ENCODE data around the gene RPUSD2. TPM values are rescaled to one million over a fixed set of nuclear protein-coding genes. Genes with fewer than 3 reads are reported as not detected.
"Not testable (repeated sequence)": the region's sequence is repeated elsewhere in the genome, so short reads cannot be mapped to it uniquely, and the experiment has no call there.

Gene RPUSD2
- total and polyA plus RNA-seq, 2 experiments from 2014 or later: 19.7 to 20.3 TPM

DNA sequence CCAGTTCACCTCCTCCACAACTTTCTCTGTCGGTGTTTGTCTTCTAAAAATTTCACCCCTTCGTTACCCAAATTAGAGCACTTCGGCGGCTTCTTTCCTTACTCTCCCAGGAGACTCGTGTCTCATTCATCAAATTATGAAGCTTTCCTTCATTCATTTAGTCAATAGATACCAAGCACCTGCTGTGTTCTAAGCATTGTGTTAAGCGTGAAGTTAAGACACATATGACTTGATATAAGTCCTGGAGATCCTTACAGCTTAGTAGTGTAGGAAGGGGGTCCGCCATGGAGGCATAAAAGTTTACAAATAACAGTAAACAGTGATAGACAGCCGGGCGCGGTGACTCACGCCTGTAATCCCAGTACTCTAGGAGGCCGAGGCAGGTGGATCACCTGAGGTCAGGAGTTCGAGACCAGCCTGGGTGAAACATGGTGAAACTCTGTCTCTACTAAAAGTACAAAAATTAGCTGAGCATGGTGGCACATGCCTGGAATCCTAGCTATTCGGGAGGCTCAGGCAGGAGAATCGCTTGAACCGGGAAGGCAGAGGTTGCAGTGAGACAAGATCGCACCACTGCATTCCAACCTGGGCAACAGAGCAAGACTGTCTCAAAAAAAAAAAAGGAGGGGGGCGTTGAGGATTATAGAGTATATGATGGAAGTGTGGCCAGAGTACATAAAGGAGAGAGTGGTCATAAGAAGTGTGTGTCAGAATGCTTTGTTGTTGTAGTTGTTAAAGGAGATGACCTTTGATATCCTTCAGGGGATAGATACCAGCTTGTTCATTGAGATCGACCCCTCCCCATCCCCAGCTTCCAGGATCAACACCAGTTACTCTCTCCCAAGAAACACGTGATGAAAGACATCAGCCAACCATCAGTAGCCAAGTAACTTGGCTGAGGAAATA is 3.5 kb upstream of the RPUSD2 start:
- H3K27ac ChIP-seq: peak overlapping the region; percentile 39
- TF ChIP-seq, protein P1, sequence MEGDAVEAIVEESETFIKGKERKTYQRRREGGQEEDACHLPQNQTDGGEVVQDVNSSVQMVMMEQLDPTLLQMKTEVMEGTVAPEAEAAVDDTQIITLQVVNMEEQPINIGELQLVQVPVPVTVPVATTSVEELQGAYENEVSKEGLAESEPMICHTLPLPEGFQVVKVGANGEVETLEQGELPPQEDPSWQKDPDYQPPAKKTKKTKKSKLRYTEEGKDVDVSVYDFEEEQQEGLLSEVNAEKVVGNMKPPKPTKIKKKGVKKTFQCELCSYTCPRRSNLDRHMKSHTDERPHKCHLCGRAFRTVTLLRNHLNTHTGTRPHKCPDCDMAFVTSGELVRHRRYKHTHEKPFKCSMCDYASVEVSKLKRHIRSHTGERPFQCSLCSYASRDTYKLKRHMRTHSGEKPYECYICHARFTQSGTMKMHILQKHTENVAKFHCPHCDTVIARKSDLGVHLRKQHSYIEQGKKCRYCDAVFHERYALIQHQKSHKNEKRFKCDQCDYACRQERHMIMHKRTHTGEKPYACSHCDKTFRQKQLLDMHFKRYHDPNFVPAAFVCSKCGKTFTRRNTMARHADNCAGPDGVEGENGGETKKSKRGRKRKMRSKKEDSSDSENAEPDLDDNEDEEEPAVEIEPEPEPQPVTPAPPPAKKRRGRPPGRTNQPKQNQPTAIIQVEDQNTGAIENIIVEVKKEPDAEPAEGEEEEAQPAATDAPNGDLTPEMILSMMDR (IDR thresholded peaks at IDR 0.05; ENCODE audit: low read depth, low read length): no peak
- peak overlapping the region; percentile 3 for H3K4me3 ChIP-seq
- peaks cover 3% of the 10 kb centered on the region for H3K36me3 ChIP-seq
- H3K27me3 ChIP-seq: no peaks in the 10 kb centered on the region
- H3K9me3 ChIP-seq (ENCODE audit: low read depth): no peaks in the 10 kb centered on the region
- DNase-seq (ENCODE audit: low read depth in 1 of 2, low spot score in 1 of 2): no peak
- peaks cover 14% of the 10 kb centered on the region for H3K4me1 ChIP-seq (ENCODE audit: low read depth)

DNA sequence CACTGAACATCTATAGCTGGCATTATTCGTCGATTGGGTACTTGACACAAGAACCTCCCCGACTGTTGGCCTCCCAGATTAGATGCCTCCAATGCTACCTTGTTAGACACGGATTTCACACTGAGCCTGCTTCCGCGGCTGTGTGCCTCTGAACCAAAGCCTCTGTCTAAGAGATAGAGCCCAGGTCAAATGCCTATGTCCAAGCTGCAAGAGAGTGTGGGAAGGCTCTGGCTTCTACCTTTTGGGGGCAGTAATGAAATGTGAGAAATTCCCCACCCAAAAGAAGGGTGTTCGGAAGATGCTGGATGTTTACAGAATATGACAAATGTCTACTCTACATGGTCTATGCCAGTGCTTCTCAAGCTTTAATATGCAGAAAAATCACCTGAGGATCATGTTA is 2.0 kb upstream of the RPUSD2 start:
- H3K9me3 ChIP-seq (ENCODE audit: low read depth): no peaks in the 10 kb centered on the region
- no peak overlapping the region for H3K4me3 ChIP-seq
- TF ChIP-seq, protein P1 (IDR thresholded peaks at IDR 0.05; ENCODE audit: low read depth, low read length): peak; percentile 39
- DNase-seq (ENCODE audit: low read depth in 1 of 2, low spot score in 1 of 2): peak in 1 of 2 donors; percentile 16
- H3K4me1 ChIP-seq (ENCODE audit: low read depth): peaks cover 15% of the 10 kb centered on the region
- peaks cover 3% of the 10 kb centered on the region for H3K36me3 ChIP-seq
- no peaks in the 10 kb centered on the region for H3K27me3 ChIP-seq
- no peak overlapping the region for H3K27ac ChIP-seq

DNA sequence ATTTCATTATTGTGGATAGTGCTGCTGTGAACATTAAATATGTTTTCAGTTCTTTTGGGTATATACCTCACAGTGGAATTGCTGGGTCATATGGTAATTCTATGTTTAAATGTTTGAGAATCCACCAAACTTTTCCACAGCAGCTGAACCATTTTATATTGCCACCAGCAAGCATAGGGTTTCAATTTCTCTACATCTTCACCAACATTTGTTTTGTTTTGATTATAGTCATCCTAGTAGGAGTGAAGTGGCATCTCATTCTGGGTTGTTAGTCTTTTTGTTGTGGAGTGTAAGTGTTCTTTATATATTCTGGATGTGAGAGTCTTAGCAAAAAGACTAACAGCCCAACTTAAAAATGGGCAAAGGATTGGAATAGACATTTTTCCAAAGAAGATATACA is 6.0 kb downstream of the RPUSD2 start:
- no peak overlapping the region for H3K4me3 ChIP-seq
- TF ChIP-seq, protein P1 (IDR thresholded peaks at IDR 0.05; ENCODE audit: low read depth, low read length): no peak
- H3K27me3 ChIP-seq: no peaks in the 10 kb centered on the region
- DNase-seq (ENCODE audit: low read depth in 1 of 2, low spot score in 1 of 2): no peak
- peaks cover 12% of the 10 kb centered on the region for H3K36me3 ChIP-seq
- H3K4me1 ChIP-seq (ENCODE audit: low read depth): peaks cover 6% of the 10 kb centered on the region
- no peak overlapping the region for H3K27ac ChIP-seq
- H3K9me3 ChIP-seq (ENCODE audit: low read depth): no peaks in the 10 kb centered on the region

GRCh38 chr15:40576914-40577313 is 7.8 kb downstream of the RPUSD2 start:
- H3K4me3 ChIP-seq; DNase-seq (ENCODE audit: low read depth in 1 of 2, low spot score in 1 of 2); H3K36me3 ChIP-seq; H3K27ac ChIP-seq; H3K27me3 ChIP-seq; H3K9me3 ChIP-seq (ENCODE audit: low read depth); H3K4me1 ChIP-seq (ENCODE audit: low read depth): not testable (repeated sequence)

GRCh38 chr15:40578892-40579291 is 9.8 kb downstream of the RPUSD2 start:
- TF ChIP-seq, protein P1 (IDR thresholded peaks at IDR 0.05; ENCODE audit: low read depth, low read length): no peak
- H3K27ac ChIP-seq: no peak overlapping the region
- H3K4me1 ChIP-seq (ENCODE audit: low read depth): no peaks in the 10 kb centered on the region
- H3K36me3 ChIP-seq: peaks cover 8% of the 10 kb centered on the region
- no peaks in the 10 kb centered on the region for H3K27me3 ChIP-seq
- H3K4me3 ChIP-seq: no peak overlapping the region
- no peaks in the 10 kb centered on the region for H3K9me3 ChIP-seq (ENCODE audit: low read depth)
- DNase-seq (ENCODE audit: low read depth in 1 of 2, low spot score in 1 of 2): no peak

DNA sequence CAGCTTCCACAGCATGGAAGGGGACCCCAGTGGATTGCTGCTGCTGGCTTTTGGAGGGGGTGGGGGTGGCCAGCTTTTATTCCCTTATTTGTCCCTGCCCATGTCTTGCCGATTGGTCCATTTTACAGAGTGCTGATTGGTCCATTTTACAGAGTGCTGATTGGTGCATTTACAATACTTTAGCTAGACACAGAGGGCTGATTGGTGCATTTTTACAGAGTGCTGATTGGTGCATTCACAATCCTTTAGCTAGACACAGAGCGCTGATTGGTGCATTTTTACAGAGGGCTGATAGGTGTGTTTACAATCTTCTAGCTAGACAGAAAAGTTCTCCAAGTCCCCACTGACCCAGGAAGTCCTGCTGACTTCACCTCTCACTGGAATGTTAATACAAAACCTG is 12.7 kb downstream of the RPUSD2 start:
- not testable (repeated sequence) for H3K4me3 ChIP-seq; H3K9me3 ChIP-seq (ENCODE audit: low read depth)

More for the DNA sequence above, 12.7 kb downstream of the RPUSD2 start:
- not testable (repeated sequence) for H3K4me1 ChIP-seq (ENCODE audit: low read depth); DNase-seq (ENCODE audit: low read depth in 1 of 2, low spot score in 1 of 2); H3K27ac ChIP-seq; H3K36me3 ChIP-seq; H3K27me3 ChIP-seq
